Prostate gland (tissue), 2 donors: ENCODE results near the gene AKAP13.

ENCODE experiments used
- CTCF ChIP-seq, 4 experiments: fragments of 200-600 bp in 2 of 4; fragments of 450-650 bp in 2 of 4; sonication (generic) in 2 of 4; IDR thresholded peaks; 1 replicate in 3 of 4; 2 replicates in 1 of 4; pipeline ENCODE4 v1.5.1; 2016 to 2019; ENCODE audit warnings: antibody characterized with exemption in 4 of 4, mild to moderate bottlenecking in 2 of 4, moderate library complexity in 2 of 4
- POLR2A ChIP-seq: fragments of 450-650 bp; IDR thresholded peaks from one replicate; pipeline ENCODE4 v1.6.1; 2016; ENCODE audit warnings: antibody characterized with exemption, mild to moderate bottlenecking

GRCh38 chr15:85365980-85366379 lies 14.4 kb upstream of the AKAP13 start:
- TF ChIP-seq POLR2A (no peak), CTCF (IDR thresholded peaks at IDR 0.05) (no peak)
